IMR-90 (cell line): Measurements from ENCODE around the gene SNRNP200. TPM values are rescaled to one million over a fixed set of nuclear protein-coding genes. Genes with fewer than 3 reads are reported as not detected.

Source experiments
- ATAC-seq: fragments of 200-7000 bp; cut with Tn5 transposase; 2 replicates; pipeline ENCODE4 v1.9.1; 2020; ENCODE audit warnings: low read depth, mild to moderate bottlenecking, moderate library complexity
- BruUV-seq: library from RNA; stranded (reverse); fragments of 400-500 nt; replicated peaks from 2 replicates; lab custom pipeline; 2021; lab: Mats Ljungman, UMichigan
- CTCF ChIA-PET: fragments of 300-600 bp; formaldehyde crosslinking; extraction: SDS; loops from one replicate; lab custom pipeline; 2021; ENCODE audit warnings: antibody characterized with exemption; lab: Yijun Ruan, JAX
- POLR2A ChIA-PET: fragments of 300-600 bp; sonication (Branson Sonifier 250); formaldehyde crosslinking; loops from one replicate; lab custom pipeline; 2022; ENCODE audit warnings: antibody characterized with exemption; ENCODE audit not compliant: unreplicated experiment; lab: Charles Lee
- DNase-seq: peaks from one replicate; pipeline ENCODE4 v3.0.0; 2013
- H2AFZ ChIP-seq: replicated peaks from 2 replicates; pipeline ENCODE3; 2013; ENCODE audit warnings: low read length, mild to moderate bottlenecking; ENCODE audit not compliant: poor library complexity
- H2AK5ac ChIP-seq: 2 replicates; pipeline ENCODE4 v1.6.1; 2013; ENCODE audit warnings: low read depth, low read length, inconsistent platforms
- H2AK9ac ChIP-seq: replicated peaks from 2 replicates; pipeline ENCODE3; 2013; ENCODE audit warnings: mild to moderate bottlenecking, low read depth, low read length, moderate library complexity; ENCODE audit not compliant: poor library complexity
- H2BK120ac ChIP-seq: 2 replicates; pipeline ENCODE4 v1.6.1; 2013; ENCODE audit warnings: low read depth, low read length, inconsistent platforms
- H2BK15ac ChIP-seq: 3 replicates; pipeline ENCODE4 v1.6.1; 2013; ENCODE audit warnings: low read depth, low read length, inconsistent platforms
- H2BK20ac ChIP-seq: 2 replicates; pipeline ENCODE4 v1.6.1; 2013; ENCODE audit warnings: low read depth, mild to moderate bottlenecking, inconsistent platforms, low read length, moderate library complexity
- H2BK5ac ChIP-seq: 2 replicates; pipeline ENCODE4 v1.6.1; 2013; ENCODE audit warnings: mild to moderate bottlenecking, low read depth, low read length, inconsistent platforms; ENCODE audit not compliant: poor library complexity, severe bottlenecking
- H3K14ac ChIP-seq: replicated peaks from 2 replicates; pipeline ENCODE4 v1.6.1; 2013; ENCODE audit warnings: low read depth, low read length, inconsistent platforms
- H3K18ac ChIP-seq: 2 replicates; pipeline ENCODE4 v1.6.1; 2013; ENCODE audit warnings: low read depth, low read length, control low read depth
- H3K23ac ChIP-seq: 2 replicates; pipeline ENCODE4 v1.6.1; 2013; ENCODE audit warnings: low read depth, low read length, inconsistent platforms
- H3K27ac ChIP-seq: 2 replicates; pipeline ENCODE4 v1.5.1; 2013; ENCODE audit warnings: mild to moderate bottlenecking, control low read depth, low read length; ENCODE audit not compliant: insufficient read depth
- H3K27me3 ChIP-seq: 2 replicates; pipeline ENCODE4 v1.6.1; 2013; ENCODE audit warnings: low read length; ENCODE audit not compliant: control insufficient read depth, insufficient read depth
- H3K36me3 ChIP-seq: 2 replicates; pipeline ENCODE4 v1.6.1; 2013; ENCODE audit warnings: low read length, mixed read lengths; ENCODE audit not compliant: control insufficient read depth, insufficient read depth
- H3K4ac ChIP-seq: 2 replicates; pipeline ENCODE4 v1.6.1; 2013; ENCODE audit warnings: low read depth, low read length, inconsistent platforms
- H3K4me1 ChIP-seq: 2 replicates; pipeline ENCODE4 v1.6.1; 2013; ENCODE audit warnings: low read length, mixed read lengths; ENCODE audit not compliant: control insufficient read depth, insufficient read depth
- H3K4me2 ChIP-seq: 2 replicates; pipeline ENCODE4 v1.6.1; 2013; ENCODE audit warnings: low read depth, mild to moderate bottlenecking, control low read depth, low read length, moderate library complexity
- H3K4me3 ChIP-seq: 2 replicates; pipeline ENCODE4 v1.5.1; 2013; ENCODE audit warnings: low read depth, mild to moderate bottlenecking, control low read depth, low read length, moderate library complexity; ENCODE audit not compliant: insufficient read depth
- H3K56ac ChIP-seq: 2 replicates; pipeline ENCODE4 v1.6.1; 2013; ENCODE audit warnings: low read length, inconsistent platforms; ENCODE audit not compliant: insufficient read depth; ENCODE audit errors: extremely low read depth
- H3K79me1 ChIP-seq, 2 experiments: 2 replicates each; pipeline ENCODE4 v1.6.1; 2013; ENCODE audit warnings: low read length in 2 of 2, inconsistent platforms in 1 of 2, low read depth in 1 of 2
- H3K9ac ChIP-seq: 2 replicates; pipeline ENCODE4 v1.6.1; 2013; ENCODE audit warnings: low read depth, low read length, control low read depth
- H3K9me1 ChIP-seq: 2 replicates; pipeline ENCODE4 v1.6.1; 2013; ENCODE audit warnings: low read length, inconsistent platforms; ENCODE audit not compliant: insufficient read depth
- H3K9me3 ChIP-seq: 2 replicates; pipeline ENCODE4 v1.6.1; 2013; ENCODE audit warnings: low read length; ENCODE audit not compliant: control insufficient read depth, insufficient read depth
- H4K20me1 ChIP-seq: 2 replicates; pipeline ENCODE4 v1.6.1; 2013; ENCODE audit warnings: low read length, inconsistent platforms; ENCODE audit not compliant: insufficient read depth
- H4K5ac ChIP-seq: 2 replicates; pipeline ENCODE4 v1.6.1; 2013; ENCODE audit warnings: mild to moderate bottlenecking, low read depth, low read length, control low read depth
- H4K8ac ChIP-seq, 2 experiments: 2 replicates each; pipeline ENCODE4 v1.6.1; 2013; ENCODE audit warnings: low read depth in 2 of 2, low read length in 2 of 2, control low read depth in 1 of 2, inconsistent platforms in 1 of 2
- H4K91ac ChIP-seq: 2 replicates; pipeline ENCODE4 v1.6.1; 2013; ENCODE audit warnings: low read depth, low read length, inconsistent platforms; ENCODE audit not compliant: insufficient read depth
- CEBPB ChIP-seq: IDR thresholded peaks from 2 replicates; pipeline ENCODE4 v1.6.1; 2012; ENCODE audit warnings: low read depth, low read length, improper control_type of control experiment
- MAZ ChIP-seq: IDR thresholded peaks from 2 replicates; pipeline ENCODE4 v1.6.1; 2012; ENCODE audit warnings: low read depth, mild to moderate bottlenecking, low read length, improper control_type of control experiment, moderate library complexity, borderline replicate concordance
- WGBS, 2 experiments: methylation state at CpG; one replicate each; pipeline versions ENCODE4 v1.1.5 to v1.1.7; 2013; ENCODE audit warnings: missing lambda C conversion rate in 2 of 2; ENCODE audit not compliant: insufficient read length in 1 of 2; ENCODE audit errors: extremely low coverage in 2 of 2; 5-methylcytosine and 5-hydroxymethylcytosine counted together
- dilution Hi-C: fragments of 300-500 bp; cut with HindIII; formaldehyde crosslinking; loops from one replicate; pipeline ENCODE4 v1.14.3; 2018; ENCODE audit warnings: low sequenced_read_pairs; ENCODE audit not compliant: unreplicated experiment
- in situ Hi-C: fragments of 300-500 bp; cut with MboI; formaldehyde crosslinking; loops from 3 replicates; pipeline ENCODE4 v1.14.3; 2019; ENCODE audit warnings: low sequenced_read_pairs, inconsistent platforms, mixed read lengths
- intact Hi-C: fragments of 100-400 bp; cut with micrococcal nuclease; formaldehyde crosslinking; loops from 2 replicates; pipeline ENCODE4 v1.10.0; 2022
- polyA plus RNA-seq, 3 experiments: library from polyadenylated mRNA; depleted of rRNA; stranded (reverse); fragments of >200 nt; gene quantifications; 2 replicates each; pipeline ENCODE4 v1.2.3, GENCODE V29; 2012; ENCODE audit warnings: low replicate concordance in 1 of 3
- total RNA-seq: library from RNA; depleted of rRNA; stranded (reverse); fragments of >200 nt; gene quantifications from 2 replicates; pipeline ENCODE4 v1.2.3, GENCODE V29; 2012
- TF ChIP-seq, protein P1 (sequence below): conservative IDR thresholded peaks from 2 replicates; pipeline ENCODE4 v1.5.1; 2012; ENCODE audit warnings: mild to moderate bottlenecking, low read depth, low read length, improper control_type of control experiment

Gene SNRNP200
- total and polyA plus RNA-seq, 2 of the 4 experiments (the other 2 are of a cell fraction) = 44.1 to 108 TPM

GRCh38 chr2:96241900-96242611 lies 63.3 kb downstream of the SNRNP200 start:
- Histone ChIP-seq H2BK15ac (peak overlapping the region; percentile 60; the same call in 1 of the 3 replicates), H2BK120ac (peak overlapping the region; percentile 32; the same call in 1 of the 2 replicates), H3K18ac (peak overlapping the region; percentile 17; the same call in 1 of the 2 replicates), H4K20me1 (no peaks in the 10 kb centered on the region), H3K36me3 (peaks cover 4% of the 10 kb centered on the region), H2BK20ac (peak overlapping the region; percentile 24; the same call in 1 of the 2 replicates), H2BK5ac (peak overlapping the region; percentile 27), H3K4me2 (peak overlapping the region; percentile 9; the same call in 1 of the 2 replicates), H4K5ac (peak overlapping the region; percentile 77; the same call in 1 of the 2 replicates), H3K56ac (no peak overlapping the region; the same call in 1 of the 2 replicates), H3K23ac (peak overlapping the region; percentile 21; the same call in 1 of the 2 replicates), H2AFZ (peak overlapping the region; percentile 44), H3K79me1 (peaks cover 0 to 4% of the 10 kb centered on the region in 2 experiments; a peak in 1 of 4 replicates), H2AK5ac (no peak overlapping the region; the same call in 1 of the 2 replicates), H3K4me1 (peaks cover 3% of the 10 kb centered on the region; the same call in 1 of the 2 replicates), H3K9ac (no peak overlapping the region), H3K27ac (peak overlapping the region; percentile 22; the same call in 1 of the 2 replicates), H3K4ac (peak overlapping the region; percentile 80), H4K8ac (peak overlapping the region; percentile 73 to 92), H3K4me3 (no peak overlapping the region), H2AK9ac (no peak overlapping the region), H3K9me3 (peaks cover 2% of the 10 kb centered on the region; the same call in 1 of the 2 replicates), H3K9me1 (peaks cover 14% of the 10 kb centered on the region; the same call in 1 of the 2 replicates), H3K14ac (peak overlapping the region; percentile 61; the same call in 1 of the 2 replicates), H4K91ac (0 out of 2 replicates have a peak overlapping the region, but pooled peaks have one; percentile 0), H3K27me3 (no peaks in the 10 kb centered on the region)
- WGBS, 2 experiments = no CpG with 5 or more reads among the region's 5 CpGs
- POLR2A ChIA-PET = interaction anchor here (0.5 kb wide), 1 partner anchor 79 kb away, joined by 3 read pairs; no protein-coding TSS in a partner anchor
- intact Hi-C loops = no loop called here
- no TSS peak for BruUV-seq
- ATAC-seq (peak; percentile 95), DNase-seq (peak; percentile 86)
- in situ Hi-C loops = no loop called here
- TF ChIP-seq MAZ (0 out of 2 replicates have a peak, but pooled peaks have one; percentile 16), CEBPB (peak; percentile 82)
- TF ChIP-seq, protein P1, sequence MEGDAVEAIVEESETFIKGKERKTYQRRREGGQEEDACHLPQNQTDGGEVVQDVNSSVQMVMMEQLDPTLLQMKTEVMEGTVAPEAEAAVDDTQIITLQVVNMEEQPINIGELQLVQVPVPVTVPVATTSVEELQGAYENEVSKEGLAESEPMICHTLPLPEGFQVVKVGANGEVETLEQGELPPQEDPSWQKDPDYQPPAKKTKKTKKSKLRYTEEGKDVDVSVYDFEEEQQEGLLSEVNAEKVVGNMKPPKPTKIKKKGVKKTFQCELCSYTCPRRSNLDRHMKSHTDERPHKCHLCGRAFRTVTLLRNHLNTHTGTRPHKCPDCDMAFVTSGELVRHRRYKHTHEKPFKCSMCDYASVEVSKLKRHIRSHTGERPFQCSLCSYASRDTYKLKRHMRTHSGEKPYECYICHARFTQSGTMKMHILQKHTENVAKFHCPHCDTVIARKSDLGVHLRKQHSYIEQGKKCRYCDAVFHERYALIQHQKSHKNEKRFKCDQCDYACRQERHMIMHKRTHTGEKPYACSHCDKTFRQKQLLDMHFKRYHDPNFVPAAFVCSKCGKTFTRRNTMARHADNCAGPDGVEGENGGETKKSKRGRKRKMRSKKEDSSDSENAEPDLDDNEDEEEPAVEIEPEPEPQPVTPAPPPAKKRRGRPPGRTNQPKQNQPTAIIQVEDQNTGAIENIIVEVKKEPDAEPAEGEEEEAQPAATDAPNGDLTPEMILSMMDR = no peak
- CTCF ChIA-PET = no interaction called here
- dilution Hi-C loops = no loop called here
